Dedifferentiated amniotic fluid mesenchymal stem cell (primary cell): Measurements from ENCODE around the gene RGMA.
"Not testable (repeated sequence)": the region's sequence is repeated elsewhere in the genome, so short reads cannot be mapped to it uniquely, and the experiment has no call there.

ENCODE experiments used
- DNase-seq: peaks from one replicate; pipeline ENCODE4 v3.0.0-alpha.2; 2016; ENCODE audit errors: extremely low spot score

RGMA gene

GRCh38 chr15:93066834-93067648 lies 22.0 kb downstream of the RGMA start:
- DNase-seq, result no peak

GRCh38 chr15:93066224-93066681 lies 22.8 kb downstream of the RGMA start:
- no peak for DNase-seq

DNA sequence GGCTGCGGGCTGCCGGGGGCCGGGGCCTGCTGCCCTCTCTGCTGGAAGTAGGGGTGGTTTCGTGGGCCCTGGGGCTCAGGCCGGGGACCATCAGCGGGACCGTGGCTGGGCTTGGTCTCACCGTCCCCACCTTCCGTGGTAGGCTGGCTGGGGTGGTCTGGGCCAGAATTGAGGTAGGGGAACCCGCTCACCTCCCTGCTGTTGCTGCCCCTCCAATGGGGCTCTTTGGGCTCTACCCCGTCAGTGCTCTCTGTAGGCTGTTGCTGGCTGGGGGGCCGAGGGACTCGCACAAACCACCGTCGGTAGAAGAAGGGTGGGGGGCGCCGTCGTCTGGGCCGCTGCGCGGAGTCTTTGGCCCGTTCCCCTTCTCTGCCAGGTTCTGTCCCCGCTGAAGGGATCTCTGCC lies 23.4 kb downstream of the RGMA start:
- no peak for DNase-seq

DNA sequence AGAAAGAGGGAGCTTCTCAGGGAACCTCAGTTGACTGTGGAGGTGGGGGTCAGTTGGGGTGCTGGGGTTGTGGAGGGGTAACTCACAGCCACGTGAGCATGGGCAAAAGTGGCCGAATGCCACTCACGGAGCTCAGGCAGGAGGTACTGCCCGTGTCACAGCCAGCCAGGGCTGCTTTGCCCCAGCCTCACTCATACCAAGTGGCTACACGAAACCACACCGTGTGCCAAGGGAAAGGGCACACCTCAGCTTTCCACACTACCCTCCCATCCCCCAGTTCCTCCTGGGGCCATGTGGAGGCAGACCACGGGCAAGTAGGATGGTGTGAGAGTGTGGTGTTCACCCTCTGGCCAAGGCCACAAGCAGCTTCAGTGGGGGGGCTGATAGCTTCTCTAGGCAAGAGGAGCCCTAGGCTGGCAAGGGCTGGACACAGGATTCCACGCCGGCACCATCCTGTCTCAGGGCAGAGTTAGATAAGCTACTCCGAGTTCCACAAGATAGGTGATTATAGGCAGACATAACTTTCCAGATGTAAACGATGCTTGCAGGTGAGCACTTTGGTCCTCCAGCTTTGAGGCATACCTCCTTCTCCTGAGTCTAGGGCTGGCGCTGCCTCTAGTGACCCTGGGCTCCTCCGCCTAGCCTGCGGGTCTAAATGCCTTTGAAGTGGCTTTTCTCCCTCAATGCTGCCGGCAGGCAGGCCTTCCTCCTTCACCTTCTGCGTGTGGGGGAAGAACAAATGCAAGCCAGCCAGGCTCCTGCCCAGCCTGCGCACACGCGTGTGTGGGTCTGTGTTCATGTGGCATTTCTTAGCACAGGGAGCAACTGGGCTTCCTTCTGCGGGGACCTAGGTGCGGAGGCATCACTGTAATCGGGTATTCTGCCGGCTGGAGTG lies 25.0 kb downstream of the RGMA start:
- DNase-seq, result no peak

DNA sequence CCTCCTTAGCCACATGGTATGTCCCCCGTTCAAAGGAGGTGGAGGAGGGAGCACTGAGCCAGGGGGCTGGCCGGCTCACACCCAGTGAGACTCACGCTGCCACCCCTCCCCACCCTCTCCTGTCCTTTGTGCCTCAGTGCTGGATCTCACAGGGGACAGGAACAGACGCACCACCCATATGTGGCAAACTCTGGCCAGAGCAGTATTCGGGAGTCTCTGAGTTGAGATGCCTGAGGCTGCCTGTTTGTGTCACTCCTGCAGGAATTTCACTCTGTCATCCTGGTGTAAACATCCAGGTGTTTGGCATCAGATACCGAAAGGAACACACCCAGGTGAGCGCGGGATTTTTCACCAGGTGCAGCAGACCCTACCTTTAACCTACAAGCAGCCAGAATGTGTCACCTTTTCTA lies 25.7 kb downstream of the RGMA start:
- no peak for DNase-seq

- not testable (repeated sequence) for DNase-seq
Observed at GRCh38 chr15:93062628-93063261, 26.3 kb downstream of the RGMA start.

DNA sequence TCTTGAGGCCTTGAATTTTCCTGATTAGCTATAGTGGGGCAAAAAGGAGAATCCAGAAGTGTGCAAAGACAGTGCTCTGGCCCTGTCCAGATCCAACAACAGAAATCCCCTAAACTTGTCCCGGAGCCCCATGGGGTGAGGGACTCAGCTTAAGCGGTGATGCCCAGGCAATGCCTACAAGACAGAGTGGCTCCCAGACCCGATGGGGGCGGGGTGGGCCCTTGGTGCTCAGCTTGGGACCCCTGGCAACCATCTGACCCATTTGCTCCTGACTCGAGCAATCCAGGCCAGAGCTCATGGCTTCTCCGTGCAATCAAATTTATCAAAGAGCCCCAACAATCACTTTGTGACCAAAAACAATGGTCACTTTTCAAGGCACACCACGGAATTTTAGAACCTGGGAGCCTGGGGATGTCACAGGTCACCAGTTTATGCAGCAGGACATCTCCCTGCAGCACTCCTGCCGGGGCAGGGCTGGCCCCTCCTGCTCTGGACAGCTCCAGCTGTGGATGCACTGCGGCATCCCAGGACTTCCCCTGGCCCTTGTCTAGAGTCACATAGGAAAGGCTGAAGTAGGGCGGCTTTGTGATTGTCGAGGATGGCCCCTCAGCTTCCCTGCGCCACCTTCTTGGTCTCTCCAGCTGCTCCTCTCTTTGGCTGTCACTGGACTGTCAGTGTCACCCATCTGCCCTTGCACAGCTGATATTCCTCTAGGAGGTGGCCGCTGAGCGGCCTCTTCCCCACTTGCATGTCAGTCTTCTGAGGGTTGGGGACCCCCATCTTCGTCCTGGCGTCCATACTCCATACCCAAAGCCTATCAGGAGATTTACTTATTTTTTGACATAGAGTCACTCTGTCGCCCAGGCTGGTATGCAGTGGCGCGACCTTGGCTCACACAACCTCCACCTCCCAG lies 28.4 kb downstream of the RGMA start:
- no peak for DNase-seq

DNA sequence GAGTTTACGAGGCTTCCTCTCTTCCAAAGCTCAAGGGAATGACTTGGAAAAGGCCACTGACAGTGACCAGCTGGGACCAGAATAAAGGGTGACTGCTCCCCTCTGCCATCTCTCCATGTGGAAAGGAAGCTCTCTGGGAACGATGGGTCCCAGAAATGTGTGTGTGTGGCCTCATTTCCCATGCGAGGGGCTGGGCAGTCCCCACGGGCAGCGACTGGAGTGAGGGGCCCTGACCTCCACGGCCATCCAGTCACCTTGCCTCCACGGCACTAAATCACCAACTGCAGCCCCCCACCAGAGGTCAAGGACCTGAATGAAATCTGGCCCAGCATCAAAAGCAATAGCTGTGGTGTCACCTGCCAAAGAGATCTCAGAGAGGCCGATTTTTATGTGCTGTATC lies 29.6 kb downstream of the RGMA start:
- DNase-seq, result no peak

- DNase-seq, result no peak
Observed at GRCh38 chr15:93058904-93059427, 30.0 kb downstream of the RGMA start.

GRCh38 chr15:93058128-93058527 lies 30.9 kb downstream of the RGMA start:
- no peak for DNase-seq

DNA sequence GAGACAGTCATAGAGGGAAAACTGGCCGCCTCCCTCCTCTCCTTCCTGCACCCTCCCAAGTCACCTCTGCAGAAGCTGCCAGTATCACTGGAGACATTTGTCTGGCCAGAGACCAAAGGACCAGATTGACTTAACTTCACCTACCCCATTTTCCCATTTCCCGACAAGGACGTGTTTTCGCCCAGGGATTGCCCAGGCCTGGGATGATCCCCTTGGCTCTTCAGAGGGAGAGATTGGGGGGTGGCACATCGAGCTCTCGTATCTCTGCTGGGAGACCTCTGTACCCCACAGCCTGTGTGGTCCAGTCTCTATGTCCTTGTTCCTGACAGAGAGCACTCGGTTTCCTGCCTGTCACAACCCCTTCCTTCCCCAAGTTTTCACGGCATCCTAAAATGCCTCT lies 31.4 kb downstream of the RGMA start:
- DNase-seq, result no peak

- DNase-seq, result no peak
Observed at GRCh38 chr15:93056836-93057235, 32.2 kb downstream of the RGMA start.

GRCh38 chr15:93055211-93055610 lies 33.8 kb downstream of the RGMA start:
- no peak for DNase-seq

- no peak for DNase-seq
Observed at GRCh38 chr15:93052090-93052879, 36.7 kb downstream of the RGMA start.

- no peak for DNase-seq
Observed at GRCh38 chr15:93051236-93052089, 37.5 kb downstream of the RGMA start.

DNA sequence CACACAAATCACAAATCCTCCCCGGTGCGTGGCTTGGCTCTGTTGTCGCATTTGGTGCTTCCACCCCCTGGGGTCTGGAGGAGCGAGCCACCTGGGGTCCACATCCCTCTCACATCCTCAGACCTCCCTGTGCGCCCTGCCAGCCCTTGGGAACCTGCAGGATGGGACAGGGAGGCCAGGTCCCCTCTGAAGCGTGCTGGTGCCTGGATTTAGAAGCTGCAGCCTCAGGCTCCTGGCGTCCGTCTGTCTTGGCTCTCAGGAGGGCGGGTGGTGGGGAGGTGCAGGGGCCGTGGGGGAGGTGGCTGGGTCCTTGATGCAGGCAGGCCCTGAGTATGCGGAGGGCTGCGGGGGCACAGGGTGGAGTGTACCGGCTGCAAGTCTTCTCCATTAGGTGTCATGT lies 38.4 kb downstream of the RGMA start:
- DNase-seq, result no peak

DNA sequence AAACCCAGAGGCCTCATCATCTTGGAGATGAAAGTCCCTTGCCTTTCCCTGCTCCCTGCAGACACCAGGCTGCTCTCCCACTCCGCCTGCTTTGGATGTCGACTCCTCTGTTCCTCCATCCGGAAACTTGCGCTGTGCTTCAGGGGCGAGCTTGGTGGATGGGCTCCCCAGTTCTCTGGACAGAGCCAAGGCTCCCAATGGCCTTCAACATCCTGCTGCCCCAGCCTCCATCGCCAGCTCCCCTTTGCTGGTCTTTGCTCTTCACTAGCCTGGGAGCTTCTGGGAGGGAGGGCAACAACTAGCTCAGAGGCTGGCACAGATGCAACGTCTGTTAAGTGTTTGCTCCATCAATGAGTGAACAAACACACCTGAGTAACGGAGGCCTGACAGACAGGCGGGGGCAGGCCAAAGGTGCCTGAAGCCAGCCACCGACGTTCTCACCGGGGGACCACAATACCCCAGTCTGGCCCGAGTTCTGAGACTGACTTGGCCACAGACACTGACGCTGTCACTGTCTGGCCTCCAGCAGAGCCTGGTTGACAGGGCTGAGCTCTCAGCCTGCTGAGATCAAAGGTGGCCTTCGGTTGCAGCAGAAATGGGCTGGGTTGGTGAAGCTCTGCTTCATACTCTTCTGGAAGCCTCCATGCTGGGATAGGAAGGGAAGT lies 39.0 kb downstream of the RGMA start:
- no peak for DNase-seq

GRCh38 chr15:93049233-93049632 lies 39.8 kb downstream of the RGMA start:
- no peak for DNase-seq

- no peak for DNase-seq
Observed at GRCh38 chr15:93048759-93049161, 40.3 kb downstream of the RGMA start.
